HG03521 (cell line): ENCODE results near the gene MYO1E.
A peak's percentile ranks its signal among the peaks of the same experiment; 100 is the strongest.
"Not testable (repeated sequence)": the region's sequence is repeated elsewhere in the genome, so short reads cannot be mapped to it uniquely, and the experiment has no call there.

Experiments used
- ATAC-seq: cut with Tn5 transposase; IDR thresholded peaks from one replicate; pipeline ENCODE4 v1.9.1; 2021; ENCODE audit warnings: mild to moderate bottlenecking, moderate library complexity; ENCODE audit not compliant: unreplicated experiment

MYO1E gene

DNA sequence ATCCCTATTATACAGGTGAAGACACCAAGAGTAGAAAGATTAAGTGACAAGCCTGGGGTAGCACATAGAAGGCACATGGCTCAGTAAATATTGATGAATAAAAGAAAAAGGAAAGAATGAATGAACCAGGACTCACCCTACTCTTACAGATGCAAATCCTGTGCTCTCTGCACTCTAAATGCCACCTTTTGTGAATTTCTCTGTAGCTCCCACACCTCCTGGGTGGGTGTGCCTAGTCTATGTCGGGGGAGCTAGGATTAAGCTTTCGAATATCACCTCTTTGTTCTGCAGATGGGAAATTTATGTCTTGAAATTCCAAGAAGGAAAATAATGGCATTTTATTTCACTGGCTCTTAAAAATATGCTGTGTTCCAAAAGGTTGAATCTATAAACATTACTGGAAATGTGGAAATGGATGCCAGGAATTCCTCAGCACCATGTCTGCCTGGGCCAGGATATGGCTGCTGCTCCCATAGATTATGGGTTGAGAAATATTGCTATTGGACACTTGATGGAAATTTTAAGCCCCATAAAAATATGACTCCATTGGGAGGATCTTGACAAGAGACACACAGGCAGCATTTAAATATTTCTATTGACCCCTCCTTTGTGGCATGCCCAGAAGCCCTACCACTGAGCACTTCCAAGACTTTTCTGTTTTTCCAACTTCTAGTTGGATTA lies 224.4 kb downstream of the MYO1E start:
- ATAC-seq, result no peak

DNA sequence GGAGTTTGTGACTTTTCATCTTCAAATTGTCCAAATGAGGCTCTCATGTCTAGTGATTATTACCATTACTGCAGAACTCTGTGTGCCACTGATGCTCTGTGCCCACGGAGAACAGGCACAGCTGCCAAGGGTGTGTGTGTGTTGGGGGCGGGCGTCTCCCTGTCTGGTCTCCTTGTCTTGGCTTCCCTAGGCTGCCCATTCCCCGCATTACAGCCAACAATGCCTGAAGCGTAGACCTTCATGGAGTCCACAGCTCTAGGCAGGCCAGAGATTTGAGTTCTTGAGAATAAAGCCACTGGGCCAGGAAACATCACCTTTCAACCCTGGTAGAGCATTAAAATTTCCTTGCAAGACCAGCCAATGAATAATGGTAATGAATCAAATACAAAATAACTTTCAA lies 225.0 kb downstream of the MYO1E start:
- ATAC-seq, result no peak

GRCh38 chr15:59144594-59144993 lies 228.1 kb downstream of the MYO1E start:
- not testable (repeated sequence) for ATAC-seq

DNA sequence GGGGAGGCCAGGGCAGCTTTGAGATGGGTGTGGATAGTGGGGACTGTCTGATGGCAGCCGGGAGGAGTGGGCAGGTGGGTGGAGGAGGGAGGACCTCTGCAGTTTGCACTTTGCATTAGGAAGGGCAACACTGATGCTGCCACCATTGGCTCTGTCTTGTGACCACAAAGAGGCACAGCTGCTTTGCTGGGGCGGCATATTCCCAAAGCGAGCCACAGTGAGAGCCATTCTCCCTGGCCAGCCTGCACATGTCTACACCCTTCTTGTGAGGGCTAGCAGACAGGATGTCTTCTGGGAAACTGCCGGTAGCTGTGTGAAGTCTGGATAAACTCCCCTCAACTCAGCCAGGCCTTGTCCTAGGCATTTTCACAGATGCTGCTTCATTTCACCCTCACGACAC lies 229.4 kb downstream of the MYO1E start:
- ATAC-seq, result no peak

GRCh38 chr15:59140422-59141226 lies 232.0 kb downstream of the MYO1E start:
- ATAC-seq, result no peak

- ATAC-seq, result no peak
These were observed 234.4 kb downstream of the MYO1E start for GRCh38 chr15:59138243-59138642.

DNA sequence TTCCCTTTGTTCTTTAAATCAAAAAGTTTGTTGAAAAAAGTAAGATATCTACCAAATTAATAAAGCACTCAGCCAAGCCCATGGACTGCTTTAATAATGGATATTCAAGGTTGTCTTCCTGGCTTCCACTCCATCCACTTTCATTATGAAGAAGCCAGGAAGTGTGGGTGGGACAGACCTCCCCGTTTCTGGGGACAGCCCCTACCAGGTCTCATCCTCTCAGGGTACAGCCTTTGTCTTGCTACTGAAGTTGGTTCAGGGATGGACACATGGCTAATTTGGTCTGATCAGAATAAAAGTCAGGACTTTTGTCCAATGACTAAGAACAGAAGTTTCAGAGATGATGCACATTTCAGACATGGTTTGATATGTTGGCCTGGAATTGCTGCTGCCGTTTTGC lies 235.1 kb downstream of the MYO1E start:
- no peak for ATAC-seq

DNA sequence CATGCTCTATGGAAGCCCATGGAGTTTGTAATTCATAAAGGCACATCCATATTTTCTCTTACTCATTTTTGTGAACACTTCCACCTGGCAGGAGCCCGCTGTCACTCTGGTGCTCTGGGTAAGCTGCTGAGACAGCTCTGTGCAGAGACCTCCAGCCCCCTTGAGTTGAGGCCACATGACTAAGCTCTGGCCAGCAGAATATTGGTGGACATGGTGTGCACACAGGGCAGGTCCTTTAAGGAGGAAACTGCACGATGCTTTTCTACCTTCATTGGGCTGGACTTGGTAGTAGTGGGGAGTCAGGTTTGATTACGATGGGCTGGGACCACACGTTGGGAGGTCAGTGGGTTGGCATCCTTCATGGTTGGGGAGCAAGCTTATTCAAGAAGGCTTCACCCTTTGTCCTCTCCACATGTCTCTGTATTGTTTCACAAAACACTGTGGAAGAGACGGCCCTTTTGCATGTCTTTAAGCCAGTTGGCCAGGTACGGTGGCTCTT lies 238.7 kb downstream of the MYO1E start:
- no peak for ATAC-seq

DNA sequence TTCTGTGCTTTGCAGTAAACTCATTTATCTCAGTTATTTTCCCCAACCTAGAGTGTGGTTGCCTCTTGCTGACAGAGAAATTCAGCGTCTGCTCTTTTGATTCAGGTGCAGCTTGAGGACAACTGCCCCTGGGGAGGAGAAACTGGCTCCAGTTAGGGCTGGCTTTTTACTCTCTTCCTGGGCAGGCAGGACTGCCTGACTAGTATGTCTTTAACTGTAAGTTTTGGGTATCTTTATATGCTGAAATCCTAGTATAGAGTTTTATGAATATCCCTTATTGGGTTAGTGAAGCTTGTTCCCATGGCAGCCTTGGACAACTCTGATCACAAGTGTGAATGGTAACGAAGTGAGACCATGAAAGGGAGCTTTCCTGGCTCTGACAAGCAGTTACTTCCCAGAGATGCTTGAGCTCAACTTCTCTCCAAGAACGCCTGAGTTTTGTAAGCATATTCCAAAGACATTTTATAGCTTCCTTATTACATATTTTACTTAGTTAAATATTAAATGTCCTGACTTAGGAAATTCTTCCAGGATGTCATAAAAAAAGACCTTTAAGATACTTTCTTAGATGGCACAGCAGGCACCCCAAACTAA lies 240.6 kb downstream of the MYO1E start:
- no peak for ATAC-seq

GRCh38 chr15:59131456-59131855 lies 241.2 kb downstream of the MYO1E start:
- ATAC-seq, result no peak

DNA sequence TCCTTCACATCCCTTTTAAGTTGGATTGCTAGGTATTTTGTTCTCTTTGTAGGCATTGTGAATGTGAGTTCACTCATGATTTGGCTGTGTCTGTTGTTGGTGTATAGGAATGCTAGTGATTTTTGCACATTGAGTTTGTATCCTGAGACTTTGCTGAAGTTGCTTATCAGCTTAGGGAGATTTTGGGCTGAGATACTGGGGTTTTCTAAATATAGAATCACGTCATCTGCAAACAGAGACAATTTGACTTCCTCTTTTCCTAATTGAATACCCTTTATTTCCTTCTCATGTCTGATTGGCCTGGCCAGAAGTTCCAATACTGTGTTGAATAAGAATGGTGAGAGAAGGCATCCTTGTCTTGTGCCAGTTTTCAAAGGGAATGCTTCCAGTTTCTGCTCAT lies 245.4 kb downstream of the MYO1E start:
- not testable (repeated sequence) for ATAC-seq

DNA sequence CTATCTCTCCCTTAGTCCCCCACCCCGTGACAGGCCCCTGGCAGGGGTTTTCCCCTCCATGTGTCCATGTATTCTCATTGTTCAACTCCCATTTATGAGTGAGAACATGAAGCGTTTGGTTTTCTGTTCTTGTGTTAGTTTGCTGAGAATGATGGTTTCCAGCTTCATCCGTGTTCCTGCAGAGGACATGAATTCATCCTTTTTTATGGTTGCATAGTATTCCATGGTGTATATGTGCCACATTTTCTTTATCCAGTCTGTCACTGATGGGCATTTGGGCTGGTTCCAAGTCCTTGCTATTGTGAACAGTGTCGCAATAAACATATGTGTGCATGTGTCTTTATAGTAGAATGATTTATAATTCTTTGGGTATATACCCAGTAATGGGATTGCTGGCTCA lies 247.0 kb downstream of the MYO1E start:
- not testable (repeated sequence) for ATAC-seq

GRCh38 chr15:59124261-59124660 lies 248.4 kb downstream of the MYO1E start:
- no peak for ATAC-seq

GRCh38 chr15:59120937-59121336 lies 251.7 kb downstream of the MYO1E start:
- no peak for ATAC-seq

DNA sequence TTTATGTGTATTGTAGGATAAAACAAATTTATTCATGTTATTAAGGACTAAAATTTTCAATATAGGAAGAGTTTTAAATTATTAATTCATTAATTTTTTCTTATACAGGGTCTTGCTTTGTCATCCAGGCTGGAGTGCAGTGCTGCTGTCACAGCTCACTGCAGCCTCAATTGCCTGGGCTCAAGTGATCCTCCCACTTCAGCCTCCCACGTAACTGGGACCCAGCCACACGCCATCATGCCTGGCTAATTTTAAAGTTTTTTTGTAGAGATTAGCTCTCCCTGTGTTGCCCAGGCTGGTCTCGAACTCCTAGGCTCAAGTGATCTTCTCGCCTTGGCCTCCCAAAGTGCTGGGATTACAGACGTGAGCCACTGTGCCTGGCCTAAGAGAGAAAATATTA lies 253.0 kb downstream of the MYO1E start:
- ATAC-seq, result no peak

- no peak for ATAC-seq
These were observed 255.9 kb downstream of the MYO1E start for GRCh38 chr15:59116771-59117170.

- no peak for ATAC-seq
These were observed 256.5 kb downstream of the MYO1E start for GRCh38 chr15:59116141-59116540.

DNA sequence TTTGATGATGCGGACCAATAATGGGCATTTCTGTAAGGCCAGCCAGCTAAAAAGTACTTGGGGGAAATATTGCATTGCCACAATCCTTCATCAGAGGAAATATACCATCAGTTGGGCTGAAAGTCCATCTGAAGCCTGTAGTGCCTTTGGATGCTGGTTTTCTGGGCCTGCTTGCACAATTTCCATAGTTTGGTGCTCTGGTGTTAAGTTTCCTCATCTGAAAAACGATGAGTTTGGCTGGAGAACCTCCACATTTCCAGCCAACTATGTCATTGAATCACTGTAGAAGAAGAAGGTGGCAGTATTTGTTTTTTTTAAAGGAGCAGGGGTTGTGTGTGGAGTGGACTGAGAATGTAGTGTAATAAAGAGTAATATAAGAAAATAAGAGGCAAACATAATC lies 257.6 kb downstream of the MYO1E start:
- no peak for ATAC-seq

DNA sequence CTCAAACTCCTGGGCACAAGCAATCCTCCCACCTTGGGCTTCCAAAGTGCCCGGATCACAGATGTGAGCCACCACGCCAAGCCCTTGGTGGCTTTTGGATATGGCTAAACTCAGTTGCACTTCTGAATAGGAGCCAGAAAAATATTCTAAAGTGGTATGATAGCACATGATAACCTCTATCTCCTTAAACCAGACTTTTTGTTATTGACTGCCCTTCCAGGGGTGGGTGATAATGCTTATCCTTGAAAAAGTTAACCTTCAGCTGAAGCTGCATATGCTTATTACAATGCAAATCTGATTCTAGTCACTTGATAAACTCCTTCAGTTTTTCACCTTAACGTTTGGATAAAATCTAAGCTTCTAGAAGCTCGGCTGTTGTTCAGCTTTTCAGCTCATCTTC lies 261.4 kb downstream of the MYO1E start:
- no peak for ATAC-seq

DNA sequence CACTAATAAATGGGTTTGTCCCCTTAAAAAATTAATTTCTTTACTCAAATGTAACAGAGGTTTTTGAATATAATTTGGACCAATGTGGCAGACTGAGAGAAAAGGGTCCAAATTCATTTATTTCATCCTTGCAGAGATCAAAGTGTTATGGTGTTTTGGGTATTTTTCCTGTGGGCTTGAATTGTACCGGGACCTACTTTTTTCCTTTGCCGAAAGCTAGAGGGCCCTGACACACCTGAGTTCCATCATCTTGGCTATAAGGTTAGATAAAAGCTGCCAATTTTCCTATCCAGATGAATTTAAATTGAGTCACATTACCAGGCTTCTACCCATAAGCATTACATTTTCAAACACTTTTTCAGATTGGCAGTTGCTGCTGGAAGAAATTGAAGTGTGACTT lies 266.8 kb downstream of the MYO1E start:
- no peak for ATAC-seq

DNA sequence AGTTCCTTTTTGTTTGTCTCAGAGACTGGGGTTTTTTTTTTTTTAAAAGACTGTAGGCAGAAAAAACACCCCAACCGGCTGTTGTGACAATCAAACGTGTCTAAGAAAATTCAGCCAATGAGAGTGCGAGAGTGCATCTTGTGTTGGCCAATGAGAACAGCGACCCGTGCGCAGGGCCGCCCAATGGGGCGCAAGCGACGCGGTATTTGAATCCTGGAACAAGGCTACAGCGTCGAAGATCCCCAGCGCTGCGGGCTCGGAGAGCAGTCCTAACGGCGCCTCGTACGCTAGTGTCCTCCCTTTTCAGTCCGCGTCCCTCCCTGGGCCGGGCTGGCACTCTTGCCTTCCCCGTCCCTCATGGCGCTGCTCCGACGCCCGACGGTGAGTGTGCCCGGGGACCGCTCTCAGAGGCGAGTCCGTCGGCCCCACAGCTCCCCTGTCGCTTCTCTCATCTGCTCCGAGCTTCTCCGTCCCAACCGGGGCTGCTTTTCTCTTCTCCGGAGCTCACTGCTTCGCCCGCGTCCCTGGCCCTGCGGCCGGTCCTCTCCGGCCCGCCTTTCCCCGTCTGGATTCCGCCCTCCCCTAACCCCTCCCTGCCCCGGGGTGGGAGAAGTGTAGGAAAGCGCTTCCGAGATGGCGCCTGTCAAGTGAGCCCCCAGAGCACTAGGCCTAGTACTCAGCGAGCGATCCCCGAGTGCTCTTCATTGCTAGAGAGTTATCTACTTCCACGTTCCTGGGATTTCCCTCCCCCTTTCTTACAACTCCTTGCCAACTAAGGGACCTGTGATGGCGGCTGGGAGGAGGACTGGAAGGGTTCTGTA lies 267.5 kb downstream of the MYO1E start, which contains the start of gene CCNB2:
Gene CCNB2 (plus strand): TSS at position 235 of the 821 bp plus-strand sequence. CDS start 123 bp downstream, at position 358.
- peak; percentile 98 for ATAC-seq
